RWPE2 (cell line): Measurements from ENCODE around the gene PACS1.

Experiments
- ATAC-seq: fragments of 200-7000 bp; cut with Tn5 transposase; 3 replicates; pipeline ENCODE4 v1.9.1; 2021; ENCODE audit warnings: low read depth
- DNase-seq: peaks from one replicate; pipeline ENCODE4 v3.0.0-alpha.2; 2020; ENCODE audit warnings: low spot score
- H3K27ac ChIP-seq: fragments of 450-650 bp; 2 replicates; pipeline ENCODE4 v1.5.1; 2017; ENCODE audit warnings: mild to moderate bottlenecking; ENCODE audit not compliant: poor library complexity, severe bottlenecking
- H3K27me3 ChIP-seq: fragments of 250-450 bp; sonication (Bioruptor Pico); 2 replicates; pipeline ENCODE4 v1.5.1; 2021; ENCODE audit warnings: mild to moderate bottlenecking, moderate library complexity; ENCODE audit not compliant: insufficient read depth, poor library complexity, severe bottlenecking
- H3K36me3 ChIP-seq: fragments of 250-450 bp; sonication (Bioruptor Pico); 2 replicates; pipeline ENCODE4 v1.5.1; 2020; ENCODE audit warnings: low read depth, mild to moderate bottlenecking, moderate library complexity
- H3K4me1 ChIP-seq: fragments of 250-450 bp; sonication (Bioruptor Pico); 2 replicates; pipeline ENCODE4 v1.5.1; 2021; ENCODE audit warnings: mild to moderate bottlenecking, moderate library complexity; ENCODE audit not compliant: insufficient read depth, poor library complexity, severe bottlenecking
- H3K4me3 ChIP-seq: fragments of 250-450 bp; sonication (Bioruptor Pico); 2 replicates; pipeline ENCODE4 v1.5.1; 2021; ENCODE audit warnings: mild to moderate bottlenecking, moderate library complexity; ENCODE audit not compliant: severe bottlenecking
- H3K9me3 ChIP-seq: fragments of 250-450 bp; sonication (Bioruptor Pico); 2 replicates; pipeline ENCODE4 v1.5.1; 2021; ENCODE audit warnings: mild to moderate bottlenecking, moderate library complexity; ENCODE audit not compliant: severe bottlenecking
- TF ChIP-seq, protein P1 (sequence below): fragments of 450-650 bp; IDR thresholded peaks from one replicate; pipeline ENCODE4 v1.5.1; 2017; ENCODE audit warnings: mild to moderate bottlenecking, moderate library complexity; ENCODE audit not compliant: poor library complexity, severe bottlenecking

PACS1 gene

DNA sequence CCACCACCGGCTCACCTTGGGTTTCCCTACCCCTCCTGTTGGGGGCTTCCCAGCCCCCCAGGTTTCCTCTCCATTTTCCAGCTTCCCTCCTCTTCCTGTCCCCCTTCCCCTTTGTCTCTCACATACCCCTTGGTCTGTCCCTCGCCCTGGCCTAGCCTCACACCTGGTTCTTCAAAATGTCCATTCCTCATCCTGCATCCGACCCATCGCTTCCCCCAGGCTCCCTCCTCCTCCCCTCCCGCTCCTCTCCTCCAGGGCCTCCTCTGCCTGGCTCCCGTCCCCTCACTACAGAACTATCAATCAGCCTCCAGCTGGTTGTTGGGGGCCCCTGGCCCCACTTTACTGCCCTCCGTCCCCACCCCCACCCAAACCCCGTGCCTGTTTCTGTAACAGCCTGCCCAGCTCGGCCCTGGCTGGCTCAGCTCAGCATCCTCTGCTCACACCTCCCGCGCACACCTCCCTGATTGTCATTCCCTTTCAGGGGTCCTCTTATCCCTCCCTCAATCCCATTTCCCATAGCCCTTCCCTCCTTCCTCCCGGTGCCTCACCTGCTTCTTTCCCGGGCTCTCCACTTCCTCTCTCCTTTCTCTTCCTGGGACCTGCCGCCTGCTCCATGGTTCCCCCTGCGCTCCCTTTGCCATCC is 209.1 kb downstream of the PACS1 start:
- ATAC-seq (no peak), DNase-seq (peak; percentile 47)
- TF ChIP-seq, protein P1, sequence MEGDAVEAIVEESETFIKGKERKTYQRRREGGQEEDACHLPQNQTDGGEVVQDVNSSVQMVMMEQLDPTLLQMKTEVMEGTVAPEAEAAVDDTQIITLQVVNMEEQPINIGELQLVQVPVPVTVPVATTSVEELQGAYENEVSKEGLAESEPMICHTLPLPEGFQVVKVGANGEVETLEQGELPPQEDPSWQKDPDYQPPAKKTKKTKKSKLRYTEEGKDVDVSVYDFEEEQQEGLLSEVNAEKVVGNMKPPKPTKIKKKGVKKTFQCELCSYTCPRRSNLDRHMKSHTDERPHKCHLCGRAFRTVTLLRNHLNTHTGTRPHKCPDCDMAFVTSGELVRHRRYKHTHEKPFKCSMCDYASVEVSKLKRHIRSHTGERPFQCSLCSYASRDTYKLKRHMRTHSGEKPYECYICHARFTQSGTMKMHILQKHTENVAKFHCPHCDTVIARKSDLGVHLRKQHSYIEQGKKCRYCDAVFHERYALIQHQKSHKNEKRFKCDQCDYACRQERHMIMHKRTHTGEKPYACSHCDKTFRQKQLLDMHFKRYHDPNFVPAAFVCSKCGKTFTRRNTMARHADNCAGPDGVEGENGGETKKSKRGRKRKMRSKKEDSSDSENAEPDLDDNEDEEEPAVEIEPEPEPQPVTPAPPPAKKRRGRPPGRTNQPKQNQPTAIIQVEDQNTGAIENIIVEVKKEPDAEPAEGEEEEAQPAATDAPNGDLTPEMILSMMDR = no peak
- H3K27me3 ChIP-seq = no peaks in the 10 kb centered on the region
- no peaks in the 10 kb centered on the region for H3K4me1 ChIP-seq
- no peaks in the 10 kb centered on the region for H3K9me3 ChIP-seq
- no peak overlapping the region for H3K4me3 ChIP-seq
- H3K36me3 ChIP-seq = peaks cover 12% of the 10 kb centered on the region
- H3K27ac ChIP-seq = no peak overlapping the region

DNA sequence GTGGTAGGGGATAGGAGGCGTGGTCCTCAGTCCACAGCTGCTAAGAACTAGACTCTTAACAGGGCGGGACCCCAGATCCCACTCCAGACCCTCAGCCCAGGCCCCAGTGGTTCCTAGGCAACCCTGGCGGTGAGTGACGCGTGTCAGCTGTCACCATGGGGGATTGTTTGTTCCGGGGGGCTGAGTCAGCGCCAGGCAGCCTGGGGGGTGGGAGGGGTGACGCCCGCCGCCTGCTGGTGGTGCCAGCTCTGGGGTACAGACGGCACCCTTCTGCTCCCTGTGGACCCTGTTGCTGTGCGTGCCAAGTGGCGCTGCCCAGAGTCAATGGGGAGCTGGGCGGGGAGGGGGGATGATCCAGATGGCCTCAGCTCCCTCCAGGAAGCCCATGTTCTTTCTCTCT is 210.4 kb downstream of the PACS1 start:
- Histone ChIP-seq H3K4me1 (no peaks in the 10 kb centered on the region), H3K27me3 (no peaks in the 10 kb centered on the region), H3K27ac (no peak overlapping the region), H3K9me3 (no peaks in the 10 kb centered on the region), H3K36me3 (peaks cover 16% of the 10 kb centered on the region), H3K4me3 (no peak overlapping the region)
- DNase-seq = peak; percentile 61
- ATAC-seq = no peak
- TF ChIP-seq, protein P1 = no peak

DNA sequence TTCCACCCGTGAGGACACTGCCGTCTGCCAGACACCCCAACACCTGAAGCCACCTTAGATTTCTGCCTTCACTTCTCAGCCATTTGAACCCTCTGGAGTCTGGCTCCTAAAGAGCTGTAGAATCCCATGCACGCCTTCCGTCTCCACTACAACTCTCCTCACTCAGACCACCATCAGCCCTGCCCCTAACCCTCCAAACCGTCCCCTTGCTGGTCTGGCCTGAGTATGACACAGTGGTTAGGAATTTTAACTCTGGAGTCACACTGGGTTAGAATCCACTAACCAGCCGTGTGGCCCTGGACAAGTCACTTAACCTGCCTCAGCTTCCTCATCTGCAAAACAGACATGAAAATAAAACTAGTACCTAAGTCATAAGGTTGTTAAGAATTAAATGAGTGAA is 210.9 kb downstream of the PACS1 start:
- ATAC-seq (no peak), DNase-seq (no peak)
- H3K4me3 ChIP-seq = no peak overlapping the region
- no peaks in the 10 kb centered on the region for H3K4me1 ChIP-seq
- H3K36me3 ChIP-seq = peaks cover 13% of the 10 kb centered on the region; the same call in 1 of the 2 replicates
- H3K27ac ChIP-seq = no peak overlapping the region
- TF ChIP-seq, protein P1 = no peak
- no peaks in the 10 kb centered on the region for H3K27me3 ChIP-seq
- no peaks in the 10 kb centered on the region for H3K9me3 ChIP-seq

DNA sequence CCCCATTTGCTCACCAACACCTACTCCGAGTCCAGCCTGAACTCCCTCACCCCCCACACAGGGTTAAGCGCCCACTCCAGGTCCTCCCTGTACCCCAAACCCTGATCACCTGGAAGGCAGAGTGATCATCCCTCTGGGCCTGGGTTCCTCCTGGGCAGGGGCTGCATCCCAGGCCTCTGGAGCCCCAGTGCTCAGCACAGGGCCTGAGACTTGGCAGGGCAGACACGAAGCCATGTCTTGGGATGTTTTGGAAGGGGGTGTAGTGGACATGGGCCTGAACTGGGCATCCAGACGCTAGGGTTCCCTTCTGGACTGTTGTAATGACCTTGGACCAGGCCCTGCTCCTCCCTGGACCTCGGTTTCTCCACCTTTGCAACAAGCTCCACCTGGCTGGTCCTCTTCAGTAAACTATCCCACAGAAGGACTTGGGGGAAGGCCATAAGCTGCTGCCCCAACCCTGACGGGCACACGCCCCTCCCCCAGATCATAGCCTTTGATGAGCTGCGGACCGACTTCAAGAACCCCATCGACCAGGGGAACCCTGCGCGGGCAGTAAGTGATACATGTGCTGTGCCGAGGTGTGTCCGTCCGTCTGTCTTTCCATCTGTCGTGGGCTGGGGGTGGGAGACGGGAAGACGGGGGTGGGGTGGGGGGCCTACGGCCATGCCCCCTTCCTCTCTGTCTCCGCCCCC is 211.8 kb downstream of the PACS1 start:
- Histone ChIP-seq H3K27ac (no peak overlapping the region), H3K9me3 (no peaks in the 10 kb centered on the region), H3K36me3 (peaks cover 13% of the 10 kb centered on the region; the same call in 1 of the 2 replicates), H3K4me3 (no peak overlapping the region), H3K4me1 (no peaks in the 10 kb centered on the region), H3K27me3 (no peaks in the 10 kb centered on the region)
- TF ChIP-seq, protein P1 = no peak
- DNase-seq (no peak), ATAC-seq (no peak)
